SH-SY5Y (cell line): ENCODE measurements around the gene PCDH9.

Experiments
- GATA2 ChIP-seq: IDR thresholded peaks from 2 replicates; pipeline ENCODE4 v1.6.1; 2011; ENCODE audit warnings: mild to moderate bottlenecking, low read depth, low read length
- GATA3 ChIP-seq: IDR thresholded peaks from 2 replicates; pipeline ENCODE4 v1.6.1; 2011; ENCODE audit warnings: low read depth, mild to moderate bottlenecking, low read length, moderate library complexity

DNA sequence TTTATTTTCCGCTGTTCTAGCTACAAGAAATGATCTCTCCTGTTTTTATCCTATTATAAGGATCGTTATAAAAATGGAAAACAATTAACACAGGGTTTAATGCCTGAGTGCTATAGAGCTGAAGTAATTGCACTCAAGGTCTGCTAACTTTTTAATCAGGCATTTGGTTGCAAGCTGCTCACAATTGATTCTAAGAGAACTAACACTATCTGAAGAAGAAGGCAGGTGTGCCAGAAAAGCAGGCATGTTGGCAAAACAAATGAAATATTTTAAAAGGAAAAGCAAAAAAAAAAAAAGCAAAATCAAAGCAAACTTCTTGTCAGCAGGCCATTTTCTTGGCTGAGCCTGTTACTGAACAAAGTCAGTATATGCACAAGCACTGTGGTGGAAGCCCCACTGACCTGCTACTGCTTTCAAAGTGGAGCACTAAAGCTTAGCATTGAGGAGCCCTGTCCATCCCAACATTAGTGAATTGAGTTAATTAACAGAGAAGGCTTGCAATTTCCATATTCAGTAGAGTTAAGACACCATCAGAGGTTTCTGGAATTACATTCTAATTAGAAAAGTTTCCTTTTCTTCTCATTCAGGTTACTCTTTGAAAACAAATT is 574.2 kb downstream of the PCDH9 start:
- no peak for TF ChIP-seq GATA2
- TF ChIP-seq GATA3 = no peak
